H7 (cell line): ENCODE data around the gene PUSL1. TPM values are rescaled to one million over a fixed set of nuclear protein-coding genes. Genes with fewer than 3 reads are reported as not detected.

Experiments
- DNase-seq: peaks from one replicate; pipeline ENCODE4 v3.0.0; 2012
- H3K27me3 ChIP-seq: 2 replicates; pipeline ENCODE4 v1.6.0; 2011; ENCODE audit warnings: mild to moderate bottlenecking, low read length; ENCODE audit not compliant: control insufficient read depth, insufficient read depth
- H3K36me3 ChIP-seq: replicated peaks from 2 replicates; pipeline ENCODE4 v1.5.1; 2011; ENCODE audit warnings: low read length; ENCODE audit not compliant: control insufficient read depth, insufficient read depth
- H3K4me3 ChIP-seq: 2 replicates; pipeline ENCODE4 v1.5.1; 2011; ENCODE audit warnings: low read depth, mild to moderate bottlenecking, control low read depth, low read length, moderate library complexity; ENCODE audit not compliant: insufficient read depth
- total RNA-seq: library from RNA; depleted of rRNA; stranded (reverse); fragments of >200 nt; shearing (Covaris generic); gene quantifications from 2 replicates; pipeline ENCODE4 v1.2.3, GENCODE V29; 2014; rRNA removed

Gene PUSL1
- total RNA-seq, 1 experiment from 2014 or later = 93.5 TPM

DNA sequence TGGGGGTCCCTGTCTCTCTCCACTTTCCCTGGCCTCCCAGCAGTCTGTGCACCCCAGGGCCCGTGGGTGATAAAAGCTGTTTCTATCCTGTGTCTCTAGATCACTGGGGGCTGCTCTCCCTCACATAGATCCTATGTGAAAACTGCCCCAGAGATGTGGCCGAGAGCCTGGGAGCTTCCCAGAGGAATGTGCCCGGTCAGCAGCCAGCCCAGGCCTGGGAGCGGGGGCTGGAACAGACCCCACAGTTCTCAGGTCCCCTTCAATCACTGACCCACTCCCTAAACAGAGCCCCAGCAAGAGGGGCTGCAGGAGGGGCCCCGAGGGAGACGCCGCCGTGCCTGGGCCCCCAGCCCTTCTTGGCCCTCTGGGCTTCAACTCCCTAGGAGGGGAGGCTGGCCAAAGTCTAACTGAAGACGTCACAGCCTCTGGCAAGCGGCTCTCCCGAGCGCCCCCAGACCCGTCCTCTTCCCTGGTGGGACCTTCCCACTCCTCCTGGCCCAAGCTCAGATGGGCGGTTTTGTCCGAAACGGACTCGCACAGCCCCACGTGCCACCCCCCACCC lies 49.6 kb downstream of the PUSL1 start:
- peaks cover 18% of the 10 kb centered on the region for H3K27me3 ChIP-seq
- DNase-seq = no peak
- H3K36me3 ChIP-seq = no peaks in the 10 kb centered on the region
- H3K4me3 ChIP-seq = peak overlapping the region; percentile 56

DNA sequence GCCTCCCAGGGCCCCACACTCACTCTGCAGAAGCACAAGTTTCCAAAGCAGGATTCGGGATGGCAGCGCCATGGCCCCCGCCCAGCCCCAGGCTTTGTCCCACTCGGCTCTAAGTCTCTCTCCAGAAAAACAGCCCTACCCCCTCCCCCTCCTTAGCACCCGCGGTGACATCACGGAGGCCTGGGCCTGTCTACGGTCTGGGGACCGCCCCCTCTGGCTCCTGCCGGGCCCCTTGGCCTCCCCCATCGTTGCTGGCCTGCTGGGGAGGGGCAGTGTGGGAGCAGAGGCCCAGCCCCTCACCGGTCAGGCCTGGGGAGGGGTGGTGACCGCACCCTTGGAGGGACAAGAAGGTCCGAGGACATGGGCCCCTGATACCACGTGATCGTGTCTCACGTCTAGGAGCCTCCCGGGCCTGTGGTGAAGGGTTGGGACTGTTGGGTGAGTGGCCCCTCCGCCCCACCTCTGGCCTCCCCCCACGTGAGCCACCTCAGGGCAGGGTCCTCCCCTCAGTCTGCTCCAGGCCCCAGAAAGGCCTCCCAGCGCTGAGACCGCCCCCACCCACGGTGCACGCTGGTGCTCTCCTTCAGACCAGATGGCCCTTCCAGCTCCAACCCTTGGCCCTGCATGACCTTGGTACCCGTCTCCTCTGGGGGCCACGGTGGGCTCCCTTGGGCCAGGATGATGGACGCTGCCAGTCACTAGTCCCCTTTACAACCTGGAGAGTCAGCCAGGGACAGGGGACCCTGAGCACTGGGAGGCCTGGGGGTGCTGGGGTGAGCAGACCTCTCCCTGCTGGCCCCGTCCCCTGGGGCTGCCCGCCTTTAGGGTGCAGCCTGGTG lies 50.3 kb downstream of the PUSL1 start, which contains the start of gene MXRA8:
Gene MXRA8 (minus strand): TSS at position 123 of the 839 bp plus-strand sequence. CDS start 51 bp downstream, at position 72.
- DNase-seq = peak; percentile 94
- Histone ChIP-seq H3K36me3 (no peaks in the 10 kb centered on the region), H3K27me3 (peaks cover 18% of the 10 kb centered on the region), H3K4me3 (peak within 1 kb of the TSS; percentile 56)

DNA sequence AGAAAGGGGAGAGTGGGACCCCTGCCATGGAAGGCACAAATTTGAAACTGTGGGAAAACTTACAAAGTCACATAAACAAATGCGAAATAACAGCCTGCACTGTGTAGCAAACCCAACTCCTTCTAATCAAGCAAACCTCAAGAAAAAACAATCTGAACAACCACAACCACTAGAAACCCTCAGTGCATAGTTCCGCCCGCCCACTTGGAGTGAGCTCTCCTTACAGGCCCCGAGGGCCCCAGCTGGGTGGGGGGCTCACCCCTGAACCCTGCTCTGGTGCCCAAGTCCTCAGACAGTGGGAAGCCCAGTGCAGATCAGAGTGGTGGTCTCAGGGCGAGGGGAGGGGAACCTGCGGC lies 50.9 kb downstream of the PUSL1 start:
- Histone ChIP-seq H3K36me3 (no peaks in the 10 kb centered on the region), H3K27me3 (peaks cover 12% of the 10 kb centered on the region), H3K4me3 (no peak overlapping the region)
- no peak for DNase-seq

DNA sequence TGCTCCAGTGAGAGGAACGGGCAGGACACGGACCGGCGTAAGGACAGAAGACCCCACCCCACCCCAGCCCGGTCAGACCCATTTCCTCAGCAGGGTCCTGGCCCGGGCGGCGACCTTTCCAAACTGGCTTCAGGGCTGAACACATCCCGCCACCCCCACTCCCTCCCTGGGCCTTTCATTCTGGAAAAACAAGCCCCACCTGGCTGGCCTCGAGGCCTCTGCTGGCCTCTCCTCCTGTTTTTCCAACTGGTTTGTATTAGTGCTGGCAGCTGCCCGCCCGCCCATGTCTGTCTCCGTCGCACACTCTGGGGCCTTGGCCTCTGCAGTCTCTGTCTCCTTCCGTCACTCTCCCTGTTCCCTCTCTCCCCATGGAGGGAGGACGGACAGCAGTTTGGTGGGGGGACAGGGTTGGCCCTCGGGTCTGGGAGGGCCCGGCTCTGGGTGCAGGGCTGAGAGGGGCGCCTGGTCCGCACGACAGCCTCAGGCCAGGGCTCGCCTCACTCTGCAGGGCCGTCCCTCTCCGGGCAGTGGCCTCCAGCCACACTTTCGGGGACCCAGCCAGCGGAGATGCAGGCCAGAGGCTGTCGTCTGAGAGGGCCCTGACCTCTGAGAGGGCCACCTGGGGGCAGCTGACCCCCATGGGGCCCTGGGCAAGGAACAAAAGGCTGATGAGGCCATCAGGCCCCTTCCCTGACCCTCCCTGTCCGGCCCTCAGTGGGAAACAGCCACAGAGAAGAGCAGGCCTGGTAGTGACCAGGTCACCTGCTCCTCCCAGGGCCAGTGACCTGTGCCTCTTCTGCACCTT lies 51.5 kb downstream of the PUSL1 start:
- no peaks in the 10 kb centered on the region for H3K36me3 ChIP-seq
- peak; percentile 73 for DNase-seq

DNA sequence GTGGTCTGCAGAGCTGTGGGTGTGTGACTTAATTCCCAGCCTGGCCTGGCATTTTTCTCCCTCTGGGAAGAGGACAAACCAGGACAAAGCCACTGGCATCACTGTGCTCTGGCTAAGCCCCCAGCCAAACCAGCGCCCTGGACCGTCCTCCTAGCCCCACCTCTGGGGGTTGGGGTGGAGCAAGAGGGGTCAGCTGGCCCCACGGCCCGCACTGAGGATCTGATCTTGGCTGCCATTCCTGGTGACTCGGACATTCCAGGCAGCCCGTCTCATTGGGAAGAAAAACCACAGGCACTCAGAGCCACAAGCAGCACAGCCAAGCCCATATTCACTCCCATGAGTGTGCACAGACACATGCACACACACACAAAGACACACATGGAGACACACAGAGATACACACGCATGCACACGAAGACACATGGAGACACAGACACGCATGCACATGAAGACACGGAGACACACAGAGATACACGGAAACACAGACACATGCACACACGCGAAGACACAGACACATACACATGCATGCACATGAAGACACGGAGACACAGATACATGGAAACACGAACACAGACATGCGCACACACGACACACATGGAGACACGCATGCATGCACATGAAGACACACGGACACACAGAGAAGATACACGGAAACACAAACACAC lies 52.2 kb downstream of the PUSL1 start:
- DNase-seq = peak; percentile 78
- no peak overlapping the region for H3K4me3 ChIP-seq

More for the DNA sequence above, 51.5 kb downstream of the PUSL1 start:
- no peak overlapping the region for H3K4me3 ChIP-seq
- peaks cover 7% of the 10 kb centered on the region for H3K27me3 ChIP-seq

More for the DNA sequence above, 52.2 kb downstream of the PUSL1 start:
- Histone ChIP-seq H3K27me3 (no peaks in the 10 kb centered on the region), H3K36me3 (no peaks in the 10 kb centered on the region)

Other genes starting within 250 kb of the PUSL1 start
- gene RNF223, start 234.3 kb upstream of the PUSL1 start, total RNA-seq = not detected in 2 replicates
- 29.3 and 32.0 TPM in 2 replicates for gene C1orf159, start 192.5 kb upstream of the PUSL1 start, total RNA-seq
- not detected in 2 replicates for gene TTLL10, start 134.7 kb upstream of the PUSL1 start, total RNA-seq
- gene TNFRSF18, start 102.0 kb upstream of the PUSL1 start, total RNA-seq = not detected in 2 replicates
- gene TNFRSF4, start 94.4 kb upstream of the PUSL1 start, total RNA-seq = 0.07 and 0.89 TPM in 2 replicates
- gene SDF4, start 76.6 kb upstream of the PUSL1 start, total RNA-seq = 102 and 127 TPM in 2 replicates
- 40.3 and 47.2 TPM in 2 replicates for gene B3GALT6, start 76.4 kb upstream of the PUSL1 start, total RNA-seq
- gene C1QTNF12, start 61.9 kb upstream of the PUSL1 start, total RNA-seq = 3.6 and 6.3 TPM in 2 replicates
- gene UBE2J2, start 34.7 kb upstream of the PUSL1 start, total RNA-seq = 81.8 and 105 TPM in 2 replicates
- gene SCNN1D, start 28.2 kb upstream of the PUSL1 start, total RNA-seq = 4.0 and 10.2 TPM in 2 replicates
- 55.7 and 55.9 TPM in 2 replicates for gene ACAP3, start 667 bp upstream of the PUSL1 start, total RNA-seq
- 169 and 189 TPM in 2 replicates for gene INTS11, start 16.1 kb downstream of the PUSL1 start, total RNA-seq
- 25.0 and 27.7 TPM in 2 replicates for gene CPTP, start 16.2 kb downstream of the PUSL1 start, total RNA-seq
- gene TAS1R3, start 22.7 kb downstream of the PUSL1 start, total RNA-seq = 0.14 TPM in 1 of 2 replicates, not detected in the other
- gene DVL1, start 40.8 kb downstream of the PUSL1 start, total RNA-seq = 189 and 191 TPM in 2 replicates
- gene MXRA8, start 50.0 kb downstream of the PUSL1 start, total RNA-seq = 54.2 and 80.1 TPM in 2 replicates
- gene AURKAIP1, start 66.6 kb downstream of the PUSL1 start, total RNA-seq = 275 and 320 TPM in 2 replicates
- gene CCNL2, start 90.7 kb downstream of the PUSL1 start, total RNA-seq = 147 and 200 TPM in 2 replicates
- gene MRPL20, start 98.7 kb downstream of the PUSL1 start, total RNA-seq = 184 and 267 TPM in 2 replicates
- gene ANKRD65, start 112.7 kb downstream of the PUSL1 start, total RNA-seq = 0.67 TPM in 1 of 2 replicates, not detected in the other
- gene VWA1, start 127.1 kb downstream of the PUSL1 start, total RNA-seq = 32.1 and 37.1 TPM in 2 replicates
- 0.14 and 0.74 TPM in 2 replicates for gene ATAD3C, start 141.1 kb downstream of the PUSL1 start, total RNA-seq
- gene ATAD3B, start 163.2 kb downstream of the PUSL1 start, total RNA-seq = 43.5 and 44.1 TPM in 2 replicates
- gene ATAD3A, start 203.6 kb downstream of the PUSL1 start, total RNA-seq = 105 and 113 TPM in 2 replicates
- 13.6 and 14.3 TPM in 2 replicates for gene TMEM240, start 232.0 kb downstream of the PUSL1 start, total RNA-seq